Esophagus mucosa (tissue), 1 donor: ENCODE results near the gene POLR2E. TPM values are rescaled to one million over a fixed set of nuclear protein-coding genes. Genes with fewer than 3 reads are reported as not detected.

Experiments used
- ATAC-seq: fragments of 200-7000 bp; cut with Tn5 transposase; one replicate; pipeline ENCODE4 v1.9.1; 2020
- total RNA-seq: library from RNA; stranded (reverse); gene quantifications from one replicate; pipeline ENCODE4 v1.2.4, GENCODE V29; 2023
- donor health status: DM: yes; HTN: yes; CAD: no.

Gene POLR2E
- total RNA-seq, 1 donor from 2014 or later, result 139 TPM

DNA sequence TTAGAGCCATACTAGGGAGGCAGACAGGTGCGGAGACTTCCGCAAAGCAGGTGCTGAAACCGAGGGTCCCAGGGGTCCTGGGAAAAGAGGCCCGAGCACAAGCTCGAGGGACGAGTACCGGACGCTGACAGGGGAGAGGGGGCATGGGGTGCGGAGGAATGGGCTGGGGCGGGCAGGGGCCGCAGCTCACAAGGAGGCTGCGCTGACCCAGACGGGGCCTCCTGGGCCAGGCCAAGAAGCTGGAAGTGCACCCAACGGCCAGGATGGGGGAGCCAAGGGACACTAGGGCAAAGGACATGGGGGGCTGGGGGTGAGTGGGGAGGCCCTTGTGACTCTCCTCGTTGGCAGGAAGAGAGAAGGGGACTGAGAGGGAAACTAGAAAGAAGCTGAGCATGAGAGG lies 1.8 kb downstream of the POLR2E start:
- no peak for ATAC-seq

- no peak for ATAC-seq
Observed at GRCh38 chr19:1091544-1092175, 3.5 kb downstream of the POLR2E start.

DNA sequence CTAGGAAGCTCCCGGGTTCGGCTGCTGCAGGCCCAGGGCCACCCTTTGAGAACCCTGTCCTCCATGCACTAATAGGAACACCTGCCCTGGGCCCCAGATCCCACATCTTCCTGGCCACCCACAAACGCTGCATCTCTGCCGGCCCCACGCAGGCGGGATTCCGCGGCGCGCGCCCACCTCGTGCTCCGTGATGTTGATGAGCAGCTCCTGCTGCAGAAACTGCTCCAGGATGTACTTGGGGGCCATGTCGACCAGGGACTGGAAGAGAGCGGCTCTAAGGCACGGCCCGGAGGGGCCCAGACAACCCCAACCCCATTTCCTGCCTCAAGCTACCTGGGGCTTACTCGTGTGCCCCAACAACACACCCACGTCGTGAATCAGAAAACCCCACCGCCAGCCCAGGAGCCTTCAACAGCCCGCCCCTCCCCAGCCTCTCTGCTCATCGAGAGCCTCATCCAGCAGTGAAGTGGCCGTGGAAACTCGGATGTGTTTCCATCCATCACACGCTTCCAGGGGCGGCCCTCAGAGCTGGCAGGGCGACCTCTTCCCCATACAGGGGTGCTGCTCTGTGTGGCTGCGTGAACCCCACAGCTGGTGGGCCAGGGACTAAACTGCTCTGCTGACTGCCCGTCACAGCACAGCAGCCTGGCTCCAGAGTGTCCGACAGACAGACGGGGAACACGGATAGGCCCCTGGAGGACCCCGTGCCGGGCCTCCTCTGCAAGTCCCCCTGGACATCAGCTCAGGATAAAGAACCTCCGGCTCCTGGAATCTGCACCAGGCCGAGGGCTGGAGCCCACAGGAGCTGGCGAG lies 4.2 kb downstream of the POLR2E start:
- no peak for ATAC-seq

DNA sequence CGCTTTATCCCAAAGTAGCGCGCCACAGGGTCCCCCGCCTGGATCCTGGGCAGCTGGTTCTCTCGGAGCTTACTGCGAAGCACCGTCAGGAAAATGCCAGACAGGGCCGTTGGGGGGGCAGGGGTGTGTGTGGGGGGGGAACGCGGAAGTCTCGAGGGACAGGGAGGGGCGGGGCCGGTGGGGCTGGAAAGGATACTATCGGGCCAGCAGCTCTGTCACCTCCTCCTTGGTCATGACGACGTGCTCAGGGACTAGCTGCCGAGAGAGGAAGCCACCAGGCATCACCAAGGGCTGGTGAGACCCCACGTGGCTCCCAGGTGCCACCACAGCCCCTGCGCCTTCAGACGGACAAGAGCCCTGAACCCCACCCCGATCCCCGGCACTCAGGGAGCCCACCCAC lies 5.3 kb downstream of the POLR2E start:
- no peak for ATAC-seq

GRCh38 chr19:1089126-1089771 lies 5.9 kb downstream of the POLR2E start:
- no peak for ATAC-seq

DNA sequence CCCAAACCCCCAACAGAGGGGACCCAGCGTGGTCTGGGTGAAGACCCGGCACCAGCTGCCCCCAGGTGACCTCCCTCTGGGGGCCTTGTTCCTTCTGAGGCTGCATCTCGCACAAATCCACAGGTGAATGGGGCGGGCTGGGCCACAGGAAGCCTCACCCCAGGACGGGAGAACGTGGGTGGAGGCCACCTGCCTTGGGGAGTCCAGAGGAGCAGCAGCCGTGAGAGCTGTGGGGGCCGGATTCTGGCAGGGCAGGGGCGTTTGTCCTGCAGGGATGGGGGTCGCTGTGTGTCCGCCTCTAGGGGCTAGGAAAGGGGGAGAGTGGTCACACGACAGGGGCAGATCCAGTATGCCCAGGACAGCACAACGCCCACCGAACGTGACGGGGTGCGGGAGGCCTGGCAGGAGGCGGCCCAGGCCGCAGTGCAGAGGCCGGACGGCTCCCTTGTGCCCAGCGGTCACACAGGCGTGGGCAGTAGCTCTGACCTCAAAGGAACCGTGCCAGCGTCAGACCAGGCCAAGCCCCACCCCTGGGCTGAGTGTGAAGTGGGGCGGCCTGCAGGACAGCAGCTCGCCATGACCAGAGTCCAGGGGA lies 6.7 kb downstream of the POLR2E start:
- peak; percentile 2 for ATAC-seq

DNA sequence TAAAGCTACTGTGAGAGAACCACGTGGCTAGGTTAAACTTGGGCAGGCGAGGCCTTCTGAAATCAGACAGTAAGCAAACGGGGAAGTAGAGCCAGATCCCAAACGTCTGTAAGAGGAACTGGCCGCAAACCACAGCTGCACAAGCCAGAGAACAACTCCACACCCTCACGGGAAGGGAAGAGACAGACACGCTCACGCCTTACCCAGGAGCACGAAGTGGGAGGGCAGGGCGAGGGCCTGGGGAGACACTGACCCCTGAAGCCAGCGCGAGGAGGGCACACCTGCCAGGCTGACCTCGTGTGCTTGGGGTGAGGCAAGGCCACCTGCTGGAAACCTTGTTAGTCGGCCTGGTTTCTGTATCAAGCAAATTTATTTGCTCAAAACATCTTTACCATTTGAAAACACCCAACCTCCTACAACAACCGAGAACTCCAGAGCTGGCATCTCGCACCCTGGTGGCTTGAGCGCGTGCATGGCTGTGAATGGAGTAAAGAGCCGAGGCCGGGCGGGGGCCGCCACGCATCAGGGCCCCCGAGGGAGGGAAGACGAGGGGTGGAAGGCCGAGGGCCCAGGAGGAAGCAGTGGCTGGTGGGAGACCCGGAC lies 7.3 kb downstream of the POLR2E start:
- ATAC-seq, result peak; percentile 3

DNA sequence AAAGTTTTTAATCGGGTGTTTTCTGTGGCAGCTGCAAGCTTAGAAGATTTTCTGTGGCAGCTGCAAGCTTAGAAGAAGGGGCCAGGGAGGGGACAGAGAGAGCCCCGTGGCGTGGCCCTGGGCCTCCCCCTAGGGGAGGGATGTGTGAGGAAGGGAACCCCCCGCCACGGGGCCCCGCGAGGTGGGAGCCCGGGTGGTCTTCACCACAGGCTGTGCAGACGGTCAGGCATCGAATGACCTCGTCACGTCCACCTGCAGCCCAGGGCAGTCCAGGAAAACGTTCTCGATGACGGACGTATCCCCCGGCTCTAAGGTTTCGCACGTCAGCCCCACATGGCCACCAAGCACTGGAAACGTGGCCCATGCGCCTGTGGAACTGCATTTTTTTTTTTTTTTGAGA lies 8.6 kb downstream of the POLR2E start:
- ATAC-seq, result no peak

DNA sequence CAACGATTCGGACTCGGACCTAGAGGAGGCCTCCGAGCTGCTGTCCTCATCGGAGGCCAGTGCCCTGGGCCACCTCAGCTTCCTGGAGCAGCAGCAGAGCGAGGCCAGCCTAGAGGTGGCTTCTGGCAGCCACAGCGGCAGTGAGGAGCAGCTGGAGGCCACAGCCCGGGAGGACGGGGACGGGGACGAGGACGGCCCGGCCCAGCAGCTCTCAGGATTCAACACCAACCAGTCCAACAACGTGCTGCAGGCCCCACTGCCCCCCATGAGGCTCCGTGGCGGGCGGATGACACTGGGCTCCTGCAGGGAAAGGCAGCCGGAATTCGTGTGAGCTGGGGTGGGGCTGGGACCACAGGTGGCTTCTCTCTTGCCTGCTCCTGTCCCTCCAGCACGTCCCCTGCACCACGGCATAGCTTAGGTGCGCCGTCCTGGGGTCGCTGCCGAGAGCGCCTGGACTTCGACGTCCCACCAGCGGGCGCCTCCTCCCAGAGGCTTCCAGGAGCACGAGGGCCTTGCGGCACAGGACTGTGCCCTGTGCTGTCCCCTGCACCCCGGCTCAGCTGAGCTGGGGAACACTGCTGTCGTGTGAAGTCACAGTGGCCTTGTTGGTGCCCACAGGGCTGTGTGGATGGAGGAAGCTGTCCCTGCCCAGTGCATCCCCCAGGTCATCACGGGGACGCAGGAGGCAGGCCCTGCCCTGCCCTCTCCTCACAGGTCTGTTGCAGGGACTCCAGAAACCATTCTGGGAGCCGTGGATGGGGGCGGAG lies 9.3 kb downstream of the POLR2E start:
- ATAC-seq, result no peak

DNA sequence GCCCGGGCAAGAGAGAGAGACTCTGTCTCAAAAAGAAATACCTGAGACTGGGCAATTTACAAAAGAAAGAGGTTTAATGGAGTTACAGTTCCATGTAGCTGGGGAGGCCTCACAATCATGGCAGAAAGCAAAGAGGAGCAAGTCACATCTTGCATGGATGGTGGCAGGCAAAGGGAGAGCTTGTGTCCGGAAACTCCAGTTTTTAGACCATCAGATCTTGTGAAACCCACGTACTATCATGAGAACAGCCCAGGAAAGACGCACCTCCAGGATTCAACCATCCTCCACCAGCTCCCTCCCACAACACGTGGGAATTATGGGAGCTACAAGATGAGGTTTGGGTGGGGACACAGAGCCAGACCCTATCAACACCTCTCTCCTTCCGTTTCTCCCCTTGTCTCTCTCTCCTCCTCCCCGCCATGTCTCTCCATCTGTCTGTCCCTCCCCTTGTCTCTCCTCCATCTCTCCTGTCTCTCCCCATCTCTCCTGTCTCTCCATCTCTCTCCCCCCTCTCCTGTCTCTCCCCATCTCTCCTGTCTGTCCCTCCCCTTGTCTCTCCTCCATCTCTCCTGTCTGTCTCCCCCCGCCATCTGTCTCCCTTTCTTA lies 10.0 kb downstream of the POLR2E start:
- ATAC-seq, result no peak

DNA sequence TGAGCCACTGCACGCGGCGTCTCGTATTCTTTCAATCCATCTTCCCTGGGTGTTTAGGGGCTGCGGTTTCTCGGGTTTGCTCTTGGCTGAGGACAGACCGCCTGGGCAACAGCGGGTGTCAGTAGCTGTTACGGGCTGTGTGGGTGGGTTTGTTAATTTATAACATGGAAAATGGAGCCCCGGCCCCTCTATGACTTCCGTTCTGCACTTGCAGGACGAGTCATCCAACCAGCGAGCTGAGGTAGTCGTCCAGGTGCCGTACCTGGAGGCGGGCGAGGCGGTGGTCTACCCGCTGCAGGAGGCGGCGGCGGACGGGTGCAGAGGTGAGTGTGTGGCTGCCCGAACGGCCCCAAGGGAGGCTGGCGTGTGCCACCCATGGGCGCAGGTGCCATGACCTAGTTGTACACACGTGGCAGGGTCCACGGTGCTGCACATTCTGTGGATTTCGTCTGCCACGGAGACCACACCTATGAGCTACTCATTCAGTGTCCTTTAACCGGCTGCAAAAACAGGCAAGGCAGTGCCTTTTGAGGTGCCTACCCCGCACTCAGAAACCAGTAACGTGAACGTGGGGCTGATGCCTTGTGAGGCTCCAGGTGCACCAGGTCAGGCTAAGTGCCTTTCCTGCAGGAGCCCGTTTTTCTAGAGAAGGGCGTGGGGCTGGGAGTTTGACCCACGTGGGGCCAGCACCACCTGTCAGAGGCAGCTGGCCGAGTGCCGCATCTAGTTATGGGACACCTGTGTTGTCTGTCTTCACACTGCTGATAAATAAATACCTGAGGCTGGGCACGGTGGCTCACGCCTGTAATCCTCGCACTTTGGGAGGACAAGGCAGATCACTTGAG lies 10.9 kb downstream of the POLR2E start:
- ATAC-seq, result no peak

DNA sequence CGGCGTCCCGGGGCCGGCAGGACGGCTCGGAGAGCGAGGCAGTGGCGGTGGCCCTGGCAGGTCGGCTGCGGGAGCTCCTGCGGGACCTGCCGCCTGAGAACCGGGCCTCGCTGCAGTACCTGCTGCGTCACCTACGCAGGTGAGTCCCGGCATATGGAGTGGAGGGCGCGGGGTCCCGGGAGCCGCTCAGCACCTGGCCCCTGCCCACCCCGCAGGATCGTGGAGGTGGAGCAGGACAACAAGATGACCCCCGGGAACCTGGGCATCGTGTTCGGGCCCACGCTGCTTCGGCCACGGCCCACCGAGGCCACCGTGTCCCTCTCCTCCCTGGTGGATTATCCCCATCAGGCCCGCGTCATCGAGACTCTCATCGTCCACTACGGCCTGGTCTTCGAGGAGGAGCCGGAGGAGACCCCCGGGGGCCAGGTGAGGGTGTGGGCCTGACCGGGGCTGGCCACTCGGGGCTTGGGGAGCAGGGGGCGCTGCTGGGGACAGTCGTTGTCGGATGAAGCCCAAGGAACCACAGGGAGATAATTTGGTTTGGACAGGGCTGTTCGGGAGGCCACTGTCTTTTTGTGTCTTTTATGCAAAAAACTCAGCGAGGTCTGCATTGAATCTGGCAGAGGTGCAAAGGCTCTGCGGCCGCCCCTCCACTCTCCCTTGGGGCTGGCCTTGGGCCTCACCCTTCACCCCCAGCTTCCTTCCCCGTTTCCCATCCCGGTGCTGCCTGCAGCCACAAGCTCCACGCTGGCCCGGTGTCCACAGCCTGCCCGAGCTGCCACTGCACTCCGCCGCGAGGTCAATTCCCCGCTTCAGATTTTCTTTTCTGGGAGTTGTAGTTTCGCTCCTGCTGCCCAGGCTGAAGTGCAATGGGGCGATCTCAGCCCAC lies 12.0 kb downstream of the POLR2E start:
- ATAC-seq, result no peak

DNA sequence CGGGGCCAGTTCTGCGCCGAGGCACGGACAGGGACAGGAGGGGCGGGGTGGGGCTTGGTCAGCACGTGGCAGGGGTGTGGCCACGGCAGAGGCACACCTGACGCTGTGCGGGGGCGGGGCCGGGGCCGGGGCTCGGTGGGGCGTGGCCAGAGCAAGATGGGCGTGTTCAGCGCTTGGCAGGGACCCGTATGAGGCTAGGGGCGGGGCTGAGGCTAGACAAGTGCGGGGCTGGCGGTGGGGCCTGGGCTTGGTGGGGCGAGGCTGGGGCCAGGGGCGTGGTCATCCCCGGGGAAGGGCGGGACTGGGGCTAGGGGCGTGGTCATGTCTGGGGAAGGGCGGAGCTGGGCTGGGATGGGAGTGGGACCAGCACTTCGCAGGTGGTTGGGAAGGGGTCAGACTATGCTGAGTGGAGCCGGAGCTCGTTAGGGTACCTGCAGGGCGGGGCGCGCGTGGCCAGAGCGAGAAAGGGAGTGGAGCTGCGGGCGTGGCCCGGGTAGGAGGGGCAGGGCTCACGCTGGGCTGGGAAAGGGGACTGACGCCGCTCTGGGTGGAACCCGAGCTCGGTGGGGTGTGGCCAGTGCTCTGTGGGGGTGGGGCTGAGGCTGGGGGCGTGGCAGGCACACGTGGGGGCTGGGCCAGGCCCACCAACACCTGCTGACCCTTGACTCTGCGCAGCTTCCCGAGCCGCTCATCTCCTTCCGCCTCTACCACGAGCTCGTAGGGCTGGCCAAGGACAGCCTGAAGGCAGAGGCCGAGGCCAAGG lies 12.8 kb downstream of the POLR2E start:
- ATAC-seq, result peak; percentile 89

DNA sequence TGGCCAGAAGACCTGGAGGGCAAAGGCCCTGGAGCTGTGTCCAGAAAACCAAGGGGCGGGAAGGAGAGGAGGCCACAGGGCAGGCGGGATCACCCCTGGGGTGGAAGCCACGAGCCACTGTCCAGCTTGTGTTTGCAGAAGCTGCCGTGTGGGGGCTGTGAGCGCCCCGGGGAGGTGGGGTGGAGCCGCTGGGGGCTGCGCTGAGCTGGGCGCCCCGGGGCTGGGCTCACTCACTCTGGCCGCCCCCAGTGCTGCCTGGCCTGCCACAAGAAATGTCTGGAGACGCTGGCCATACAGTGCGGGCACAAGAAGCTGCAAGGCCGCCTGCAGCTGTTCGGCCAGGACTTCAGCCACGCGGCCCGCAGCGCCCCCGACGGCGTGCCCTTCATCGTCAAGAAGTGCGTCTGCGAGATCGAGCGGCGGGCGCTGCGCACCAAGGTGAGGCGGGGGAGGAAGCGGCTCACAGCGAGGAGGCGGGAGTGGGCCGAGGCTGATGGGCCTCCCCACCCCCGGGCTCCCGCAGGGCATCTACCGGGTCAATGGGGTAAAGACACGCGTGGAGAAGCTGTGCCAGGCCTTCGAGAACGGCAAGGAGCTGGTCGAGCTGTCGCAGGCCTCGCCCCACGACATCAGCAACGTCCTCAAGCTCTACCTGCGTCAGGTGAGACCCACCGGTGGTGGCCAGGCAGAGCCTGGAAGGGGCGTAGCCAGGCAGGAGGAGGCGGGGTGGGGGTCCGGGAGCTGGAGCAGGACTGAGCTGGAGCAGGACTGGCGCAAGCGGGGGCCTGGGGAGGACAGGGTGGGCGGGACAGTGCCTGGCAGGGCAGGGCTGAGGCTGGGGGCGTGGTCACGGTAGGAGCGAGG lies 13.6 kb downstream of the POLR2E start:
- no peak for ATAC-seq

DNA sequence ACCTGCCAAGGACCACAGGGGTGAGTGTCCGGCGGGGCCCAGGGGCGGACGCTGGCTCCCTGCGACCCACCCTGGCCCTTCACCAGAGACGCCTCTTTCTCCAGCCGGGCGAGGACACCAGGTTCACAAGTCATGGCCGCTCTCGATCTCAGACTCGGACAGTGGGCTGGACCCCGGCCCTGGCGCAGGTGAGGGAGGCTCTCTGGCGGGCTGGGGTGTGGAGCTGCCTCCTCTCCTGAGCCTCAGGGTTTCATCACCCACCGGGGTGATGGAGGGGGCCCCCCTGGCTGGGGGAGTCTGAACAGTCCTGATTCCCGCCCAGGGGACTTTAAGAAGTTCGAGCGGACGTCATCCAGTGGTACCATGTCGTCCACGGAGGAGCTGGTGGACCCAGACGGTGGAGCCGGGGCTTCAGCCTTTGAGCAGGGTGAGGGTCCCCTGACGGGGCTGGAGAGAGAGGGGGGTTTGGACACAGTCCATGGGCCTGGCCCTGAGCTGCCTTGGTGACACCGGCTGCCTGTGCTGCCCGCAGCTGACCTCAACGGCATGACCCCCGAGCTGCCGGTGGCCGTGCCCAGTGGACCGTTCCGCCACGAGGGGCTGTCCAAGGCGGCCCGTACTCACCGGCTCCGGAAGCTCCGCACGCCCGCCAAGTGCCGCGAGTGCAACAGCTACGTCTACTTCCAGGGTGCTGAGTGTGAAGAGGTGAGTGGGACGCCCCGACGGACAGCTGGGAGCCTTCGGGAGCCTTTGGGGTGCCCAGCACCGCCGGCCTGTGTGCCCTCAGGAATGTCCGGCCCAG lies 14.6 kb downstream of the POLR2E start:
- no peak for ATAC-seq

DNA sequence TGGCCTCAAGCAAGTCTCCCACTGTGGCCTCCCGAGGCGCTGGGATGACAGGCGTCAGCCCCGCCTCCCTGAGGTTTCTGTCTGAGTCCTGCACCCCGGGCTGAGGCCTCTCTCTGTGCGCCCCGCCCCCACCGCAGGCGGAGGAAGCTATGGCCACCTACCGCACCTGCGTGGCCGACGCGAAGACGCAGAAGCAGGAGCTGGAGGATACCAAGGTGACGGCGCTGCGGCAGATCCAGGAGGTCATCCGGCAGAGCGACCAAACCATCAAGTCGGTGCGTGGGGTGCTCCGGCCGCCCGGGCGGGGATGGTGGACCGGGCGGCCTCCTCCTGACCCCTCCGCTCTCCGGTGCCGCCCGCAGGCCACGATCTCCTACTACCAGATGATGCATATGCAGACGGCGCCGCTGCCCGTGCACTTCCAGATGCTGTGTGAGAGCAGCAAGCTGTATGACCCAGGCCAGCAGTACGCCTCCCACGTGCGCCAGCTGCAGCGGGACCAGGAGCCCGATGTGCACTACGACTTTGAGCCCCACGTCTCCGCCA lies 15.5 kb downstream of the POLR2E start:
- ATAC-seq, result no peak

GRCh38 chr19:1076951-1077350 lies 18.2 kb downstream of the POLR2E start:
- peak; percentile 40 for ATAC-seq
